ENCODE data around the gene PSG5. TPM values are rescaled to one million over a fixed set of nuclear protein-coding genes. Genes with fewer than 3 reads are reported as not detected.
"Not testable (repeated sequence)": the region's sequence is repeated elsewhere in the genome, so short reads cannot be mapped to it uniquely, and the experiment has no call there.

Gene PSG5
- total and polyA plus RNA-seq, 7 donors = not detected

- ATAC-seq (no peak), DNase-seq (no peak)
- Histone ChIP-seq H3K36me3 (ENCODE audit: insufficient read depth in 1 of 2, low read depth in 1 of 2) (no peaks in the 10 kb centered on the region), H3K4me1 (no peaks in the 10 kb centered on the region), H3K27ac (no peak overlapping the region), H3K27me3 (ENCODE audit: insufficient read depth in 3 of 3, low read length in 2 of 3) (no peaks in the 10 kb centered on the region), H3K4me3 (no peak overlapping the region), H3K9me3 (no peaks in the 10 kb centered on the region)
- intact Hi-C loops (cut with DNase I) = no loop called here
- no peak for TF ChIP-seq CTCF (IDR thresholded peaks at IDR 0.05)
- 72 to 77% (median 76%) methylated on average over 4 of the region's 4 CpGs for WGBS, 3 donors
These were observed 59.6 kb downstream of the PSG5 start for GRCh38 chr19:43126720-43127119.

GRCh38 chr19:43124360-43124759 is 62.0 kb downstream of the PSG5 start:
- Histone ChIP-seq H3K4me3 (no peak overlapping the region), H3K36me3 (ENCODE audit: insufficient read depth in 1 of 2, low read depth in 1 of 2) (no peaks in the 10 kb centered on the region), H3K27ac (no peak overlapping the region), H3K9me3 (no peaks in the 10 kb centered on the region), H3K27me3 (ENCODE audit: insufficient read depth in 3 of 3, low read length in 2 of 3) (no peaks in the 10 kb centered on the region), H3K4me1 (no peaks in the 10 kb centered on the region)
- WGBS, 3 donors = 69 to 72% (median 70%) methylated on average over 2 of the region's 2 CpGs
- DNase-seq (no peak), ATAC-seq (no peak)
- intact Hi-C loops (cut with DNase I) = no loop called here
- TF ChIP-seq CTCF (IDR thresholded peaks at IDR 0.05) = no peak

GRCh38 chr19:43120433-43121026 is 65.8 kb downstream of the PSG5 start:
- intact Hi-C loops (cut with DNase I); H3K4me1 ChIP-seq; H3K27ac ChIP-seq; H3K9me3 ChIP-seq; ATAC-seq; H3K4me3 ChIP-seq; H3K36me3 ChIP-seq (ENCODE audit: insufficient read depth in 1 of 2, low read depth in 1 of 2); H3K27me3 ChIP-seq (ENCODE audit: insufficient read depth in 3 of 3, low read length in 2 of 3); DNase-seq: not testable (repeated sequence)
- WGBS, 3 donors = 69 to 76% (median 70%) methylated on average over 11 of the region's 11 CpGs

GRCh38 chr19:43119526-43119925 is 66.8 kb downstream of the PSG5 start:
- H3K9me3 ChIP-seq; intact Hi-C loops (cut with DNase I); H3K4me3 ChIP-seq; H3K27me3 ChIP-seq (ENCODE audit: insufficient read depth in 3 of 3, low read length in 2 of 3); ATAC-seq; DNase-seq; H3K36me3 ChIP-seq (ENCODE audit: insufficient read depth in 1 of 2, low read depth in 1 of 2); H3K27ac ChIP-seq; H3K4me1 ChIP-seq: not testable (repeated sequence)
- 50 to 76% (median 56%) methylated on average over 2 to 3 of the region's 3 CpGs for whole genome bisulfite sequencing, 3 donors

Other genes starting within 250 kb of the PSG5 start
- gene PSG7, start 249.3 kb downstream of the PSG5 start, total RNA-seq = not detected
- under 1 TPM in 1 of 3 donors, not detected in 2; 0.01 TPM for gene PSG7, start 249.3 kb downstream of the PSG5 start, polyA plus RNA-seq
- not detected for gene PSG11, start 160.1 kb downstream of the PSG5 start, total RNA-seq
- under 1 TPM in 1 of 3 donors, not detected in 2; 0.13 TPM for gene PSG11, start 160.1 kb downstream of the PSG5 start, polyA plus RNA-seq
- not detected for gene PSG2, start 103.8 kb downstream of the PSG5 start, total RNA-seq
- not detected for gene PSG2, start 103.8 kb downstream of the PSG5 start, polyA plus RNA-seq
- gene PSG4, start 19.1 kb upstream of the PSG5 start, total RNA-seq = not detected
- gene PSG4, start 19.1 kb upstream of the PSG5 start, polyA plus RNA-seq = not detected
- gene PSG9, start 83.0 kb upstream of the PSG5 start, total RNA-seq = not detected
- not detected for gene PSG9, start 83.0 kb upstream of the PSG5 start, polyA plus RNA-seq
- gene CD177, start 167.2 kb upstream of the PSG5 start, total RNA-seq = 1 to 10 TPM in 1 of 4 donors, under 1 TPM in 2, not detected in 1; 0.16 to 1.1 (median 0.34) TPM
- gene CD177, start 167.2 kb upstream of the PSG5 start, polyA plus RNA-seq = under 1 TPM in 2 of 3 donors, not detected in 1; 0.03 to 0.04 TPM
- gene TEX101, start 228.4 kb upstream of the PSG5 start, total RNA-seq = not detected
- gene TEX101, start 228.4 kb upstream of the PSG5 start, polyA plus RNA-seq = not detected

Measured in psoas muscle (tissue), 8 donors.